NCI-H82 treated with DMSO at 0.1 percent for 48 hours (cell line): ENCODE results near the gene CDK5R1.
"Not testable (repeated sequence)": the region's sequence is repeated elsewhere in the genome, so short reads cannot be mapped to it uniquely, and the experiment has no call there.

Experiments
- DNase-seq: peaks from one replicate; lab custom pipeline; 2025; ENCODE audit not compliant: unreplicated experiment; lab: John Stamatoyannopoulos, UW

Gene CDK5R1

DNA sequence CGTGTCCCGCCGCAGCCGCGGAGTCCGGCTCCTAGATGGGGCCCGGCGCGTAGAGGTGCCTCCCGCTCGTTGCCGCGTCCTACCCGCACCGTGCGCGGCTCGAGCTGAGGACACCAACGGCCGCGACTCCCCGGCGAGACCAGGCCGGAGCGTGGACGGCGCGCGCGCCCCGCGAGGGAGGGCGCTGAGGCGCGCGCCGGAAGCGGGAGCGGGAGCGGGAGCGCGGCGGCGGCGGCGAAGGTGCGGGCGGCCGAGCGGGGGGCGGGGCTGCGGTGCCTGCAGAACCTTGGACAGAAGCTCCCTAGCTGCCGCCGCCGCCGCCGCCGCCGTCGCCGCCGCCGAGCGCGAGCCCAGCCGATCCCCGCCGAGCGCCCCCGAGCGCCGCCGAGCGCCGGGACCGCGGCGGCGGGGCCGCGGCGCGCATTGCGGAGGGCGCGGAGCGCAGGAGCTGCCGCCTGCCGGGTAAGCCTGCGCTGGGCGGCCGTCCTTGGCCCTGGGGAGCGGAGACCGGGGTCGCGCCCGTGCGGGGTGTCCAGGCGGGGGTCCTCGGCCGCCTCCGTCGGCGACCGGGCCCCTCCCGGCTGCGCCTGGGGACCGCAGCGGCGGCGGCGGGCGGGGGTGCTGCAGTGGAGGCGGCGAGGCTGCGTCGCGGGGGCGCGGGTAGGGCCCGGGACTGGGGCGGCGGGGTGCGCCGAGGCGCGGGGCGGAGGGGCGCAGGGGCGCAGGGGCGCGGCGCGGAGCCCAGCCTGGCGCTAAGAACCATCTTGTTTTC is at the start of gene CDK5R1:
TSS of gene CDK5R1 (plus strand) at position 293 of the 772 bp plus-strand sequence. CDS start 628 bp downstream, outside the sequence.
- DNase-seq = no peak

DNA sequence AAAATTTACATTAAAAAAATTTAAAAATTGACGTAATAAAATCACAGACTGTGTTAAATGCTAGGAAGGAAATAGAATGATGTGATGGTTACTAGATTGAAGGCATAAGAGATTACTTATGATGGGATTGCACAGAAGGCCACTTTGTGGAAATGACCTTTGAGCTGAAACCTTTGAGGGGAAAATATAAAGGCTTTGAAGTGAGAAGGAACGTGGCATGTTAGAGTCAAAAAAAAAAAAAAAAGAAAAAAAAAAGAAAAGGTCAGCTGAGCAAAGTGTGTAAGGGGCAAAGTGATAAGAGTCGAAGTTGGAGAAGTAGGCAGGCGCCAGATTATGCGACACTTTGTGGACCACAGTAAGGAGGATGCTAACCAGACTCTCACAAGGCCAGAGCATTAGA is 46.1 kb upstream of the CDK5R1 start:
- DNase-seq = no peak

DNA sequence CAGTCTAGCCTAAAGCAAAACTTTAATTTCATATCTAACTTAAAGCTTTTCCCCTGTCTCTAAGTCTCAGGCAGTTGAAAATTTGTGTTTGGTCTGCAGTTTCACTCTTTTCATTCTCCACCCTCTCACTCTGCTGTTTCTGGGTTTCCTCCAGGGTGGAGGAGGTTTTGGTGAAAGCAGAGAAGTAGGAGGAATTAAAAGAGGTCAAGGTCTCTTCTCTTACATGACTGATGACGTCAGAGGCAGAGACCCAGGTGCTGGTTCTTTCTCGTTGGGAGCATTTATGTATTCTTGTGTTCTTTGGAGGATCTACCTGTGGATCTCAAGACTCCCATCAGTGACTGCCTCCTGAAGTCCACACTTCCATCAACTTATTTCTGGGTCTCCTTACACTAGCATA is 44.9 kb upstream of the CDK5R1 start:
- DNase-seq = no peak

DNA sequence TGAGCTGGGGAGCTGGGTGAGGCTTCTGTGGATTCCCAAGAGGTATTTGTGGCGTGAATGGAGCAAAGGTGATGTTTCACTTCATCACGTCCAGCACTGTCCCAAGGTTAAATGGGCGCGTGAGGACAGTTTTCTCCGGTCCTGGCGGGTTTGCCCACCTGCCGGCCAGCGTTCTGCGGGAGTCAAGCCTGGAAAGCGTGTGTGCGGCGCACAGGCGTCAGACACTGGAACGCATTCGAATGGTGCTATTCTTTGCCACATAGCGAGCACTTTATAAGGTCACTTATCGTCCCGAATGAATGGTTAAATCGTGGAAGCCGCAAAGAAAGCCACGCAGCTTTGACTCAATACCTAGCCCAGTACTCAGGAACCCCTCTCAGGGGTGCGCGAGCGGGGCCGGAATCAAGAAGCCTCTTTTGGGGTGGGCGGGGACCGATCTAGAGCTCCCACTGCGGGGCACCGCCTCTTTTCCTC is 42.9 kb upstream of the CDK5R1 start:
- no peak for DNase-seq

- DNase-seq = peak; percentile 89
Measured at GRCh38 chr17:32444301-32445073, 42.3 kb upstream of the CDK5R1 start, which contains the start of gene PSMD11. Gene PSMD11, plus strand, starts transcription at chr17:32444510. Its CDS starts 14 bp downstream, at chr17:32444524.

DNA sequence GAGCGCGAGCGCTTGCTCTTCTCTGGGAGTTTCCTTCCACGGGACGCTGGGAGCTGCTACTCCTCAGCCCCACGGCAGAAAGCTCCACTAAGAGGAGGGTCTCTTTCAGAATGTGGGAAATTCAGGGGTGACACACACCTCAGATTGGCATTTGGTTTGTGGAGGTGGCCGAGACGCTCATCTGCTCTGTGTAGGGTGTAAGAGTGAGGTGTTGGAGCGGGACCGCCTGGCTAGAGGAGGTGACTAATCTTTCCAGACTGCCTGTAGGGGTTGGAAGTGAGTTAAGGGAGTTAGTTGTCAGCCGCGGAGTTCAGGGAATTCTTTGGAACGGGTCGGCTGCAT is 41.7 kb upstream of the CDK5R1 start:
- DNase-seq = no peak

GRCh38 chr17:32445497-32445896 is 41.3 kb upstream of the CDK5R1 start:
- no peak for DNase-seq

DNA sequence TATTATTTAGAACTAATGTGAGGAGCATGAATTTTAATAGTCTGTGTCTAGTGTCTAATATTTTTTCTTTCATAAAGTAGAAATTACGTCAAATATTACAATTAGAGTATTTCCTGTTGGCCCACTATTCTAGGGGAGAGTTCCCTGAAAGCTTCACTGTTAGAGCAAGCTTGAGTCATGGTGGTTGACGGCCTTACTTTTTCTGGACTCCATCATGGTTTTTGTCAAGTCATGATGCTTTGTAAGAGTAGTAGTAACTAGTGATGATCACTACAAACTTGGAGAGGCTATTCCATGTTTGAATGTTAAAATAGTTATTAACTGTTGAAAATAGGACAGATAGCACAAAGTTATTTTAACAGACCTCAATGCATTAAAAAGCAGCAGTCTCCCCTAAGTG is 40.8 kb upstream of the CDK5R1 start:
- DNase-seq = no peak

GRCh38 chr17:32446949-32447348 is 39.8 kb upstream of the CDK5R1 start:
- no peak for DNase-seq

DNA sequence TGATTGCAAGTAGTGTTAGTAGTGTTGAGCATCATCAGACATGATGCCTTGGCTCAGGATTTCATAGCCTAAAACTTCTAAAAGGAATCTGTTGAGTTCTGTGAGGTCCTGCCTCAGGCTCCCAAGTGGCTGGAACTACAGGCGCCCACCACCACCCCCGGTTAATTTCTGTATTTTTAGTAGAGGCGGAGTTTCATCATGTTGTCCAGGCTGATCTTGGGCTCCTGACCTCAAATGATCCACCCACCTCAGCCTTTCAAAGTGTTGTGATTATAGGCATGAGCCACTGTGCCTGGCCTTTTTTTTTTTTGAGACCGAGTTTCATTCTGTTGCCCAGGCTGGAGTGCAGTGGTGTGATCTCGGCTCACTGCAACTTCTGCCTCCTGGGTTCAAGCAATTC is 36.8 kb upstream of the CDK5R1 start:
- DNase-seq = no peak

GRCh38 chr17:32450379-32450778 is 36.4 kb upstream of the CDK5R1 start:
- not testable (repeated sequence) for DNase-seq

DNA sequence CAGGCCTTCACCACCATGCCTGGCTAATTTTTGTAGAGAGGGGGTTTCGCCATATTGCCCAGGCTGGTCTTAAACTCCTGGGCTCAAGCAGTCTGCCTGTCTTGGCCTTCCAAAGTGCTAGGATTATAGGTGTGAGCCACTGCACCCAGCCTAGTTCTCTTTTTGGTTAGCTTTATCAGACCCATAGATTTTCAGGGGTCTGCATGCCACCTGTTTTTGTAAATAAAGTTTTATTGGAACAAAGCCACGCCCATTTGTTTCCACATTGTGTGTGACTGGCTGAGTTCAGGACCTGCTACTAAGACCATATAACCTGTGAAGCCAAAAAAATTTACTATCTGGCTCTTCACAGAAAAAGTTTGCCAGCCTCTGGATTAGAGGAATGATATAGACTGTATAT is 34.9 kb upstream of the CDK5R1 start:
- no peak for DNase-seq

- DNase-seq = no peak
Measured at GRCh38 chr17:32452281-32452680, 34.5 kb upstream of the CDK5R1 start.

- no peak for DNase-seq
Measured at GRCh38 chr17:32453370-32453769, 33.4 kb upstream of the CDK5R1 start.

GRCh38 chr17:32458371-32458770 is 28.4 kb upstream of the CDK5R1 start:
- no peak for DNase-seq

DNA sequence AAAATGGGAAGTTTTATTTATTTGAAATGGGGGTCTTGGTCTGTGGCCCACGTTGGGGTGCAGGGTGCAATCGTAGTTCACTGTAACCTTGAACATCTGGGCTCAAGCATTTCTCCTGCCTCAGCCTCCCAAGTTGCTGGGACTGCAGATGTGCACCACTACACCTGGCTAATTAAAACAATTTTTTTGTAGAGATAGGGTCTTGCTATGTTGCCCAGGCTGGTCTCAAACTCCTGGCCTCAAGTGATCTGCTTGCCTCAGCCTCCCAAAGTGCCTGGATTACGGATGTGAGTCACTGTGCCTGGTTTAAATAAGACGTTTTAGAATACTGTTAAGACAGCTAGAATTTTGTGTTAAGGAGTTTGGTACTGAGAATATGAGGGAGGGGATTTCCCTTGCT is 26.7 kb upstream of the CDK5R1 start:
- DNase-seq = no peak

GRCh38 chr17:32461498-32461852 is 25.3 kb upstream of the CDK5R1 start:
- no peak for DNase-seq

DNA sequence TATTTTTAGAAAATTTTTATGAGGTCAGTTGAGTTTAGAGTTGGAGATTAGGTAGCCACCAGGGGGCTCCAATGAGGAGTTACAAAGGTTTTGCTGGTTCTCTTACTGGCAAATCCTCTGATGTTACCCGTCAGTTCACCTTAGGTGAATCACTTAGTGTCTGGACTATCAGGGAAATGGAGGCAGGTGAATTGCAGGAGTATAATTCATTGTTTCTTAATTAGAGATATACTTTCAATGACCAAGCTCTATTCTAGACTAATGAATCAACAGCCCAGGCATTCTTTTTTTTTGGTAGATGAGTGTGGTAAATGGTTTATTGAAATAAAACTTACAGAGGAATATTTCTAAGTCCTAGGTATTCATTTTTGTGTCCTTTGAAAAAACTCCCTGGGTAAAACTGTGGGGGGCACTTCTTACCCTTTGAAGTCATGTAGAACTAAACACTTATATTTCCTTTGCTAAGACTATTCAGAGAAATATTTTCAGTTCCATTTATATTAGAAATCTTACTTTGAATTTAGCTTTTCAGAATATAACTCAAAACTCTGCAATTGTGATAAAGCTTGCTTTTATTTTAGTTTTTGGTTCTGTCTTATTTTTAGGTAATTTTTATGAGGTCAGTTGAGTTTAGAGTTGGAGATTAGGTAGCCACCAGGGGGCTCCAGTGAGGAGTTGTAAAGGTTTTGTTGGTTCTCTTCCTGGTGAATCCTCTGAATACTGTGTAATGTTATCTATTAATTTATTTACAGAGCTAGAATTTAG is 24.8 kb upstream of the CDK5R1 start:
- DNase-seq = peak; percentile 31

- no peak for DNase-seq
Measured at GRCh38 chr17:32463304-32463703, 23.5 kb upstream of the CDK5R1 start.

DNA sequence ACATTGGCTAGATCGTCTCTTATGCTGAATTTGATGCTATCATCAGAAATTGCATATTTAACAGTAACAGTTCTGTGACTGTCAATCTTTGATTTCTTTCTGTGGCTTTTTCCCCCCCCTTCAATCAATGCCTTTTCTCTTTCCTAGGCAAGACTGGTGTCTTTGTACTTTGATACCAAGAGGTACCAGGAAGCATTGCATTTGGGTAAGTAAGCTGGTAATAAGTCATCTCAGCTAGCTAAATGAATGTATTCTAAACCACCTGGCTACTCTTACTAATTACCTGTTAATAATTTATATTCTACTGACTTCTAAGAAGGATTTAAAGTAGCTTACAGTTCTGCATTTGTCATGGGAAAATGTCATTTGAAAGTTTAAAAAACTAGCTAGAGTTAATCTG is 22.4 kb upstream of the CDK5R1 start:
- no peak for DNase-seq

DNA sequence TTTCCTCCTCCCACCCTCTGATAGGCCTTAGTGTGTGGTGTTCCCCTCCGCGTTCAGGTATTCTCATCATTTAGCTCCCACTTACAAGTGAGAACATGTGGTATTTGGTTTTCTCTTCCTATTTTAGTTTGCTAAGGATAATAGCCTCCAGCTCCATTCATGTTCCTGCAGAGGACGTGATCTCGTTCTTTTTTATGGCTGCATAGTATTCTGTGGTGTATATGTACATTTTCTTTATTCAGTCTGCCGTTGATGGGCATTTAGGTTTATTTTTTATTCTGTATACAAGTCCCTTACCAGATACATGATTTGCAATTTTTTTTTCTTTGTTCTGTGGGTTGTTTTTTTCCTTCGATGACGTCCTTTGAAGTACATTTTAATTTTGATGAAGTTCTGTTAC is 18.8 kb upstream of the CDK5R1 start:
- DNase-seq = no peak
